Mucosa of descending colon (tissue), 3 donors: ENCODE data around the gene CHST11. TPM values are rescaled to one million over a fixed set of nuclear protein-coding genes. Genes with fewer than 3 reads are reported as not detected.
"Not testable (repeated sequence)": the region's sequence is repeated elsewhere in the genome, so short reads cannot be mapped to it uniquely, and the experiment has no call there.

ENCODE experiments used
- ATAC-seq: fragments of 200-7000 bp; cut with Tn5 transposase; one replicate; pipeline ENCODE4 v1.9.1; 2020; ENCODE audit warnings: mild to moderate bottlenecking, moderate library complexity
- DNase-seq, 3 donors: peaks; one replicate each; pipeline ENCODE4 v3.0.0-alpha.2; 2020
- H3K36me3 ChIP-seq: fragments of 200-600 bp; one replicate; pipeline ENCODE4 v1.8.0; 2021; ENCODE audit warnings: low read depth, mild to moderate bottlenecking
- H3K4me1 ChIP-seq: fragments of 200-600 bp; one replicate; pipeline ENCODE4 v1.8.0; 2021; ENCODE audit warnings: low read depth, mild to moderate bottlenecking
- H3K4me3 ChIP-seq: fragments of 200-600 bp; one replicate; pipeline ENCODE4 v1.8.0; 2021; ENCODE audit warnings: mild to moderate bottlenecking
- H3K9me3 ChIP-seq: fragments of 200-600 bp; one replicate; pipeline ENCODE4 v1.8.0; 2021; ENCODE audit warnings: mild to moderate bottlenecking
- CTCF ChIP-seq: fragments of 200-600 bp; IDR thresholded peaks from one replicate; pipeline ENCODE4 v1.8.0; 2022; ENCODE audit warnings: antibody characterized with exemption, mild to moderate bottlenecking
- intact Hi-C, 2 donors: fragments of 100-400 bp; cut with DNase I in 1 of 2; cut with micrococcal nuclease in 1 of 2; formaldehyde crosslinking; loops; one replicate each; pipeline versions ENCODE4 v1.11.0 to v1.11.1; 2022; cut with DNase I, micrococcal nuclease
- total RNA-seq, 3 donors: library from RNA; stranded (reverse); fragmentation: NEBNext Ultra II Directional in 2 of 3; extraction: Animal tissue kit (Norgen Biotek cat#: 25700) in 2 of 3; gene quantifications; one replicate each; pipeline versions ENCODE4 v1.2.1 to v1.2.4, GENCODE V29; 2021 to 2023
- donor health status: DM: no; HTN: no; CAD: no; lungs with moderate emphysema.
- donor health status: DM: no; HTN: no; CAD: no.
- donor health status: DM: no; HTN: yes; CAD: no.

CHST11 gene
- total RNA-seq, 3 donors from 2014 or later = 3.3 to 15.2 (median 6.6) TPM

- H3K9me3 ChIP-seq = no peaks in the 10 kb centered on the region
- ATAC-seq = no peak
- H3K4me1 ChIP-seq = no peaks in the 10 kb centered on the region
- no peaks in the 10 kb centered on the region for H3K36me3 ChIP-seq
- DNase-seq = no peak
- no peak for TF ChIP-seq CTCF
- intact Hi-C loops = no loop called here
- no peak overlapping the region for H3K4me3 ChIP-seq
Observed at GRCh38 chr12:104799458-104799857, 342.7 kb downstream of the CHST11 start.

- no peak for TF ChIP-seq CTCF
Observed at GRCh38 chr12:104801005-104801404, 344.3 kb downstream of the CHST11 start.

GRCh38 chr12:104801427-104801826 lies 344.7 kb downstream of the CHST11 start:
- DNase-seq (no peak), ATAC-seq (no peak)
- Histone ChIP-seq H3K4me3 (no peak overlapping the region), H3K9me3 (no peaks in the 10 kb centered on the region), H3K36me3 (no peaks in the 10 kb centered on the region), H3K4me1 (no peaks in the 10 kb centered on the region)
- no peak for TF ChIP-seq CTCF
- intact Hi-C loops = no loop called here

More at GRCh38 chr12:104801005-104801404, 344.3 kb downstream of the CHST11 start:
- H3K9me3 ChIP-seq = no peaks in the 10 kb centered on the region
- DNase-seq = no peak
- ATAC-seq = no peak
- no peaks in the 10 kb centered on the region for H3K36me3 ChIP-seq
- H3K4me1 ChIP-seq = no peaks in the 10 kb centered on the region
- no peak overlapping the region for H3K4me3 ChIP-seq
- intact Hi-C loops = no loop called here

- Histone ChIP-seq H3K4me1 (no peaks in the 10 kb centered on the region), H3K36me3 (no peaks in the 10 kb centered on the region), H3K4me3 (no peak overlapping the region), H3K9me3 (no peaks in the 10 kb centered on the region)
- DNase-seq (no peak), ATAC-seq (no peak)
- no peak for TF ChIP-seq CTCF
- intact Hi-C loops = no loop called here
Observed at GRCh38 chr12:104802208-104802607, 345.5 kb downstream of the CHST11 start.

- intact Hi-C loops = no loop called here
- Histone ChIP-seq H3K9me3 (no peaks in the 10 kb centered on the region), H3K4me1 (no peaks in the 10 kb centered on the region), H3K4me3 (no peak overlapping the region), H3K36me3 (no peaks in the 10 kb centered on the region)
- ATAC-seq (no peak), DNase-seq (no peak)
- no peak for TF ChIP-seq CTCF
Observed at GRCh38 chr12:104805186-104805585, 348.4 kb downstream of the CHST11 start.

- H3K4me1 ChIP-seq, DNase-seq, H3K9me3 ChIP-seq, intact Hi-C loops, H3K36me3 ChIP-seq, ATAC-seq, H3K4me3 ChIP-seq: not testable (repeated sequence)
Observed at GRCh38 chr12:104806194-104806593, 349.4 kb downstream of the CHST11 start.
